Measurements from ENCODE around the gene RICTOR. TPM values are rescaled to one million over a fixed set of nuclear protein-coding genes. Genes with fewer than 3 reads are reported as not detected.
A peak's percentile ranks its signal among the peaks of the same experiment; 100 is the strongest.

RICTOR gene
- total and polyA plus RNA-seq, 9 of the 15 experiments (the other 6 are each of a cell fraction or from before 2014, with no cell fraction given): 13.9 to 46.6 (median 22.6) TPM

DNA sequence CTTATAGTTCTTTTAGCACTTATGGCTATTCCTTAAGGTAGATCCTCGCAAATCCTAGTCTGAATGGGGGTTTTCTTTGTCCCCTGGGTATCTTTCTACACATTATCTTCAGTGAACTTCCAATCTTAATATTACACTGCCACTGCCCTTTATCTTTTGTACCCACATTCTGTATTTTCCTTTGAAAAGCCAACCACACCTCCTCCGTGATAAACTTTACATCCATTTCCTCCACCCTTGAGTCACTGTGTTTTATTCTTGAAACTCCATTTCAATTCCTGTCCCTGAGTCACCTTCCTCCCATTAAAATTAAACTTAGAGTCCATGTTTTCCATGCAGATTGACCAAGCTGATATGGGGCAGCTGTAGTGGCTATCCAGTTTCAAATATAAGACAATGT is 43.2 kb upstream of the RICTOR start (continued):
- TF ChIP-seq ZBTB11 (CRISPR knock-in tag; IDR thresholded peaks at IDR 0.05): peak in 1 of 3 experiments; percentile 28; a peak in 1 of 6 replicates
- TF ChIP-seq FOSL1 (tag; conservative IDR thresholded peaks at IDR 0.05): peak; percentile 67
- TF ChIP-seq, protein P1, sequence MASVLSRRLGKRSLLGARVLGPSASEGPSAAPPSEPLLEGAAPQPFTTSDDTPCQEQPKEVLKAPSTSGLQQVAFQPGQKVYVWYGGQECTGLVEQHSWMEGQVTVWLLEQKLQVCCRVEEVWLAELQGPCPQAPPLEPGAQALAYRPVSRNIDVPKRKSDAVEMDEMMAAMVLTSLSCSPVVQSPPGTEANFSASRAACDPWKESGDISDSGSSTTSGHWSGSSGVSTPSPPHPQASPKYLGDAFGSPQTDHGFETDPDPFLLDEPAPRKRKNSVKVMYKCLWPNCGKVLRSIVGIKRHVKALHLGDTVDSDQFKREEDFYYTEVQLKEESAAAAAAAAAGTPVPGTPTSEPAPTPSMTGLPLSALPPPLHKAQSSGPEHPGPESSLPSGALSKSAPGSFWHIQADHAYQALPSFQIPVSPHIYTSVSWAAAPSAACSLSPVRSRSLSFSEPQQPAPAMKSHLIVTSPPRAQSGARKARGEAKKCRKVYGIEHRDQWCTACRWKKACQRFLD (CRISPR knock-in tag; IDR thresholded peaks at IDR 0.05): peak; percentile 62
- TF ChIP-seq HDAC1 (IDR thresholded peaks at IDR 0.05): peak in 1 of 2 experiments; percentile 82; a peak in 2 of 4 replicates
- TF ChIP-seq MCM2 (IDR thresholded peaks at IDR 0.05; ENCODE audit: low read depth): no peak
- no peak for TF ChIP-seq PATZ1 (CRISPR knock-in tag; IDR thresholded peaks at IDR 0.05; ENCODE audit: borderline replicate concordance)
- peak; percentile 82 for TF ChIP-seq STAT5A (IDR thresholded peaks at IDR 0.05; ENCODE audit: borderline replicate concordance, low read length)
- peak; percentile 91 for TF ChIP-seq TEAD4 (IDR thresholded peaks at IDR 0.05; ENCODE audit: low read length)
- TF ChIP-seq TEAD4 (CRISPR knock-in tag; IDR thresholded peaks at IDR 0.05; ENCODE audit: borderline replicate concordance): no peak
- peak; percentile 83 to 84 for TF ChIP-seq KDM1A (IDR thresholded peaks at IDR 0.05)
- TF ChIP-seq THRAP3 (IDR thresholded peaks at IDR 0.05; ENCODE audit: borderline replicate concordance): 0 out of 2 replicates have a peak, but pooled peaks have one; percentile 59
- peak; percentile 96 for TF ChIP-seq DPF2 (IDR thresholded peaks at IDR 0.05)
- 0 out of 2 replicates have a peak, but pooled peaks have one; percentile 41 for TF ChIP-seq PYGO2 (tag; IDR thresholded peaks at IDR 0.05)
- TF ChIP-seq NCOA1 (IDR thresholded peaks at IDR 0.05; ENCODE audit: low read depth): peak; percentile 63; the same call in 1 of the 2 replicates
- no peak for TF ChIP-seq ZNF551 (CRISPR knock-in tag; IDR thresholded peaks at IDR 0.05)
- peak; percentile 77 for TF ChIP-seq MTA2 (IDR thresholded peaks at IDR 0.05; ENCODE audit: low read depth)
- peak in 1 of 3 experiments; percentile 41 for TF ChIP-seq YY1 (IDR thresholded peaks at IDR 0.05; ENCODE audit: borderline replicate concordance in 1 of 3, control insufficient read depth in 1 of 3, extremely low read depth in 1 of 3, insufficient read depth in 3 of 3, insufficient read length in 1 of 3, insufficient replicate concordance in 2 of 3, low read depth in 1 of 3, low read length in 2 of 3)
- TF ChIP-seq MED1 (CRISPR knock-in tag; IDR thresholded peaks at IDR 0.05; ENCODE audit: borderline replicate concordance): no peak
- peak; percentile 58; the same call in 1 of the 2 replicates for TF ChIP-seq GATA2 (CRISPR knock-in tag; IDR thresholded peaks at IDR 0.05)
